Spleen (tissue), 11 donors: ENCODE data around the gene TIGD3. TPM values are rescaled to one million over a fixed set of nuclear protein-coding genes. Genes with fewer than 3 reads are reported as not detected.
"Not testable (repeated sequence)": the region's sequence is repeated elsewhere in the genome, so short reads cannot be mapped to it uniquely, and the experiment has no call there.

Source experiments
- DNase-seq: peaks from one replicate; pipeline ENCODE4 v3.0.0-alpha.2; 2020
- H3K27ac ChIP-seq, 8 donors: fragments of 200-600 bp; sonication (generic) in 7 of 8; 1 replicate in 4 of 8; 2 replicates in 4 of 8; pipeline versions ENCODE4 v1.5.0 to v1.8.0; 2016 to 2021; ENCODE audit warnings: inconsistent platforms in 4 of 8, mild to moderate bottlenecking in 4 of 8, moderate library complexity in 1 of 8
- H3K27me3 ChIP-seq, 7 donors: fragments of 200-600 bp; sonication (generic) in 6 of 7; replicated peaks in 1 of 7; 1 replicate in 4 of 7; 2 replicates in 3 of 7; pipeline versions ENCODE4 v1.5.0 to v1.8.0; 2016 to 2021; ENCODE audit warnings: inconsistent platforms in 3 of 7, mild to moderate bottlenecking in 1 of 7
- H3K36me3 ChIP-seq, 6 donors: fragments of 200-600 bp; sonication (generic) in 5 of 6; 1 replicate in 4 of 6; 2 replicates in 2 of 6; pipeline versions ENCODE4 v1.5.0 to v1.8.0; 2016 to 2021; ENCODE audit warnings: inconsistent platforms in 2 of 6
- H3K4me1 ChIP-seq, 6 donors: fragments of 200-600 bp; sonication (generic) in 5 of 6; 1 replicate in 3 of 6; 2 replicates in 3 of 6; pipeline versions ENCODE4 v1.5.0 to v1.8.0; 2016 to 2021; ENCODE audit warnings: inconsistent platforms in 3 of 6
- H3K4me3 ChIP-seq, 8 donors: fragments of 200-600 bp; sonication (generic) in 7 of 8; 1 replicate in 4 of 8; 2 replicates in 4 of 8; pipeline versions ENCODE4 v1.5.0 to v1.8.0; 2016 to 2021; ENCODE audit warnings: inconsistent platforms in 4 of 8, mild to moderate bottlenecking in 4 of 8, moderate library complexity in 2 of 8
- H3K9me3 ChIP-seq, 8 donors: fragments of 200-600 bp; sonication (generic) in 7 of 8; 1 replicate in 4 of 8; 2 replicates in 4 of 8; pipeline versions ENCODE4 v1.5.0 to v1.8.0; 2016 to 2021; ENCODE audit warnings: inconsistent platforms in 4 of 8
- CTCF ChIP-seq, 11 experiments: fragments of 200-600 bp in 7 of 11; fragments of 450-650 bp in 4 of 11; sonication (generic) in 4 of 11; IDR thresholded peaks in 8 of 11; conservative IDR thresholded peaks in 3 of 11; 1 replicate in 7 of 11; 2 replicates in 4 of 11; pipeline versions ENCODE4 v1.4.0 to v1.8.0; 2016 to 2021; ENCODE audit warnings: antibody characterized with exemption in 11 of 11, inconsistent platforms in 4 of 11, mild to moderate bottlenecking in 1 of 11
- POLR2A ChIP-seq, 3 donors: fragments of 450-650 bp; IDR thresholded peaks; one replicate each; pipeline ENCODE4 v1.5.1; 2017; ENCODE audit warnings: antibody characterized with exemption in 3 of 3, mild to moderate bottlenecking in 1 of 3
- POLR2AphosphoS5 ChIP-seq, 3 donors: sonication (generic); formaldehyde crosslinking; IDR thresholded peaks; one replicate each; pipeline ENCODE4 v1.5.1; 2017; ENCODE audit warnings: antibody characterized with exemption in 3 of 3
- WGBS, 5 donors: extraction: QIAGEN DNeasy Blood & Tissue Kit in 3 of 5; methylation state at CpG; one replicate each; pipeline versions ENCODE4 v1.1.5 to v1.1.7; 2013 to 2018; 5-methylcytosine and 5-hydroxymethylcytosine counted together
- intact Hi-C: fragments of 100-400 bp; cut with DNase I; formaldehyde crosslinking; loops from one replicate; pipeline ENCODE4 v1.15.0; 2023; ENCODE audit warnings: low total_unique reads
- polyA plus RNA-seq, 3 donors: library from polyadenylated mRNA; stranded (reverse); fragments of 200-250 nt; gene quantifications; one replicate each; pipeline ENCODE4 v1.2.1, GENCODE V29; 2013
- total RNA-seq, 7 donors: library from RNA; depleted of rRNA in 3 of 7; stranded (reverse); fragments of >200 nt in 3 of 7; fragmentation: NEBNext Ultra II Directional in 4 of 7; extraction: Animal tissue kit (Norgen Biotek cat#: 25700) in 4 of 7; gene quantifications; one replicate each; pipeline versions ENCODE4 v1.1.0 to v1.2.1, GENCODE V29; 2016 to 2021
- donor health status: healthy with polysubstance abuse.
- donor health status: DM: no; HTN: no; CAD: no; lungs with moderate emphysema.
- donor health status: DM: no; HTN: no; CAD: no.
- donor health status: Bipolar disorder and iron deficiency.
- donor health status: healthy.
- donor health status: DM: no; HTN: no; CAD: no.
- donor health status: DM: yes; HTN: yes; CAD: no.

The TIGD3 gene
- total and polyA plus RNA-seq, 10 donors: 0.56 to 2.7 (median 0.93) TPM

GRCh38 chr11:65330544-65330943 is 24.0 kb upstream of the TIGD3 start:
- Histone ChIP-seq H3K4me3 (no peak overlapping the region), H3K27ac (peak overlapping the region in 3 of 8 donors; percentile 64 to 71 (median 66)), H3K9me3 (no peaks in the 10 kb centered on the region), H3K4me1 (peaks cover 18 to 40% (median 29%) of the 10 kb centered on the region in 6 donors), H3K27me3 (no peaks in the 10 kb centered on the region), H3K36me3 (peaks cover 0 to under 1% (median 0%) of the 10 kb centered on the region in 6 donors)
- intact Hi-C loops: loop anchor here (5.0 kb wide), 1 partner anchor 63 kb away; no protein-coding TSS in a partner anchor
- no peak for TF ChIP-seq POLR2A (IDR thresholded peaks at IDR 0.05)
- no peak for TF ChIP-seq POLR2AphosphoS5 (IDR thresholded peaks at IDR 0.05)
- TF ChIP-seq CTCF (IDR thresholded peaks at IDR 0.05 in 8 of 11, conservative IDR thresholded peaks at IDR 0.05 in 3 of 11): no peak
- 80 to 91% (median 87%) methylated on average over 7 of the region's 7 CpGs for WGBS, 5 donors
- DNase-seq: no peak

DNA sequence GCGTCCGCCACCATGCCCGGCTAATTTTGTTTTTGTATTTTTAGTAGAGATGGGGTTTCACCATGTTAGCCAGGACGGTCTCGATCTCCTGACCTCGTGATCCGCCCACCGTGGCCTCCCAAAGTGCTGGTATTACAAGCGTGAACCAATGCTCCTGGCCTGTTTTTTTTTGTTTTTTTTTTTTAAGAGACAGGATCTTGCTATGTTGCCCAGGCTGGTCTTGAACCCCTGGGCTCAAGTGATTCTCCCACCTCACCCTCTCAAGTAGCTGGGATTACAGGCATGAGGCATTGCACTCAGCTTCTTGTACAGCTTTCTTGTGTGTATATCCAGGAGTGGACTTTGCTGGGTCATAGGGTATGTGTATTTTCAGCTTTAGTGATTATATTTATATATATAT is 22.0 kb upstream of the TIGD3 start:
- whole genome bisulfite sequencing, 5 donors: 91 to 97% (median 95%) methylated on average over 8 to 9 of the region's 9 CpGs
- H3K27ac ChIP-seq, H3K27me3 ChIP-seq, H3K4me3 ChIP-seq, H3K9me3 ChIP-seq: not testable (repeated sequence)
- H3K4me1 ChIP-seq: peaks cover 26 to 57% (median 42%) of the 10 kb centered on the region in 6 donors
- peaks cover 0 to 17% (median 0%) of the 10 kb centered on the region in 6 donors for H3K36me3 ChIP-seq
- peak; percentile 47 for DNase-seq
- intact Hi-C loops: loop anchor here (5.0 kb wide), 1 partner anchor 65 kb away; no protein-coding TSS in a partner anchor

DNA sequence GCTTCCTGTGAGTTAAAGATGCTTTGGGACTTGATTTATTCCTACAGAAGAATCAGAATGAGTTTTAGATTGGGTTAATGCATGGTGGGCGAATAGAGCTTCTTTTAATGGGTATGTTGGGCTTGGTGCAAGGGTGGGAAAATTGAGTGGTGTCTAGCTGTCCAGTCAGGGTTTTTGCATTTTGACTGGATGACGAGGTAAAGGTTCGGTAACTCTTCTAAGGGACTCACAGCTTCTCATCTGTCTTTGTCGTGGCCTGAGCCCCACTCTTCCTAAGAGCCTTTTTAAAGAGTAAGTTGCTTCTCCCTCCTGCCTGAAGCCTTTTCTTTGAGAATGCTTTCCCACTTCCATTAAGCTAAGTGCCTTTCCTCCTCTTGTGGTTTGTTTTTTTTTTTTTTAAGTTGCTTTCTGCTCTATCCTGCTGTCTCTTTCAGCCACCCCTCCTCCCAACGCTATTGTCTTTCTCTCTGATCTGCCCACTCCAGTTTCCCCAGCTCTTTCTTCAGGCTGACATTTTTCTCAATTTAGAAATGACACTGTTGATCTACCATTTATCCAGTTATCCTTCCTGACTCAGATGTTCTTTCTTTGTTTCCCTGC is 19.8 kb upstream of the TIGD3 start:
- no peaks in the 10 kb centered on the region for H3K9me3 ChIP-seq
- peaks cover 0 to 36% (median 5%) of the 10 kb centered on the region in 6 donors for H3K36me3 ChIP-seq
- TF ChIP-seq POLR2AphosphoS5 (IDR thresholded peaks at IDR 0.05) (no peak), POLR2A (IDR thresholded peaks at IDR 0.05) (no peak), CTCF (IDR thresholded peaks at IDR 0.05 in 8 of 11, conservative IDR thresholded peaks at IDR 0.05 in 3 of 11) (no peak)
- no peaks in the 10 kb centered on the region for H3K27me3 ChIP-seq
- H3K4me3 ChIP-seq: peak overlapping the region; percentile 88 to 98 (median 90)
- H3K4me1 ChIP-seq: peaks cover 19 to 67% (median 44%) of the 10 kb centered on the region in 6 donors
- DNase-seq: peak; percentile 1
- peak overlapping the region in 6 of 8 donors; percentile 81 to 93 (median 88) for H3K27ac ChIP-seq
- 12 to 25% (median 22%) methylated on average over 5 of the region's 5 CpGs for WGBS, 5 donors
- intact Hi-C loops: loop anchor here (5.0 kb wide), 1 partner anchor 67 kb away; no protein-coding TSS in a partner anchor

- 78 to 91% (median 84%) methylated on average over 7 of the region's 7 CpGs for WGBS, 5 donors
- peaks cover 0 to 75% (median 42%) of the 10 kb centered on the region in 6 donors for H3K36me3 ChIP-seq
- TF ChIP-seq POLR2A (IDR thresholded peaks at IDR 0.05): no peak
- no peak for TF ChIP-seq CTCF (IDR thresholded peaks at IDR 0.05 in 8 of 11, conservative IDR thresholded peaks at IDR 0.05 in 3 of 11)
- TF ChIP-seq POLR2AphosphoS5 (IDR thresholded peaks at IDR 0.05): no peak
- intact Hi-C loops: no loop called here
- H3K4me3 ChIP-seq: no peak overlapping the region
- H3K27ac ChIP-seq: no peak overlapping the region
- no peaks in the 10 kb centered on the region for H3K9me3 ChIP-seq
- H3K27me3 ChIP-seq: no peaks in the 10 kb centered on the region
- H3K4me1 ChIP-seq: peaks cover 16 to 60% (median 39%) of the 10 kb centered on the region in 6 donors
- DNase-seq: no peak
These were observed 15.9 kb upstream of the TIGD3 start for GRCh38 chr11:65338676-65339075.
